Naive thymus-derived CD4-positive, alpha-beta T cell (primary cell): Measurements from ENCODE around the gene SCGB2A2. TPM values are rescaled to one million over a fixed set of nuclear protein-coding genes. Genes with fewer than 3 reads are reported as not detected.

ENCODE experiments used
- ATAC-seq: fragments of 150-1000 bp; cut with Tn5 transposase; 2 replicates; pipeline ENCODE4 v1.10.0; 2021; ENCODE audit warnings: mild to moderate bottlenecking, moderate library complexity
- CTCF ChIA-PET: fragments of 350-600 bp; sonication (Branson Sonifier 250); formaldehyde crosslinking; loops from one replicate; lab custom pipeline; 2021; ENCODE audit warnings: antibody characterized with exemption; lab: Charles Lee
- POLR2A ChIA-PET: fragments of 350-600 bp; sonication (Branson Sonifier 250); formaldehyde crosslinking; loops from one replicate; lab custom pipeline; 2021; ENCODE audit warnings: antibody characterized with exemption, inconsistent platforms; lab: Charles Lee
- DNase-seq, 9 donors: peaks; one replicate each; pipeline versions ENCODE4 v3.0.0 to v3.0.0-alpha.2; 2020 to 2022; ENCODE audit warnings: mixed read lengths in 1 of 9
- H3K27ac ChIP-seq: one replicate; pipeline ENCODE4 v1.7.0; 2013; ENCODE audit warnings: mild to moderate bottlenecking, low read depth, low read length, moderate library complexity
- H3K27me3 ChIP-seq, 2 donors: one replicate each; pipeline ENCODE4 v1.7.0; 2013; ENCODE audit warnings: low read length in 2 of 2, mild to moderate bottlenecking in 2 of 2, moderate library complexity in 2 of 2; ENCODE audit not compliant: control insufficient read depth in 2 of 2, insufficient read depth in 2 of 2
- H3K36me3 ChIP-seq, 3 experiments: 1 replicate in 2 of 3; 2 replicates in 1 of 3; pipeline ENCODE4 v1.7.0; 2013; ENCODE audit warnings: low read length in 3 of 3, mild to moderate bottlenecking in 3 of 3, moderate library complexity in 1 of 3; ENCODE audit not compliant: insufficient read depth in 3 of 3, control insufficient read depth in 2 of 3
- H3K4me1 ChIP-seq, 2 donors: one replicate each; pipeline ENCODE4 v1.7.0; 2013; ENCODE audit warnings: low read length in 2 of 2, mild to moderate bottlenecking in 2 of 2, moderate library complexity in 1 of 2; ENCODE audit not compliant: control insufficient read depth in 2 of 2, insufficient read depth in 2 of 2
- H3K4me3 ChIP-seq: 2 replicates; pipeline ENCODE4 v1.7.0; 2013; ENCODE audit warnings: mild to moderate bottlenecking, low read length
- H3K9me3 ChIP-seq, 3 experiments: 1 replicate in 2 of 3; 2 replicates in 1 of 3; pipeline ENCODE4 v1.7.0; 2013; ENCODE audit warnings: low read length in 3 of 3; ENCODE audit not compliant: control insufficient read depth in 2 of 3
- H3K27ac Mint-ChIP-seq, 9 donors: one replicate each; pipeline ENCODE4 v1.8.0; 2020 to 2022; ENCODE audit warnings: mixed read lengths in 9 of 9, mild to moderate bottlenecking in 8 of 9, moderate library complexity in 5 of 9, inconsistent platforms in 2 of 9
- H3K27me3 Mint-ChIP-seq, 5 donors: one replicate each; pipeline ENCODE4 v1.8.0; 2021 to 2022; ENCODE audit warnings: mixed read lengths in 5 of 5, mild to moderate bottlenecking in 1 of 5
- H3K36me3 Mint-ChIP-seq, 5 donors: one replicate each; pipeline ENCODE4 v1.8.0; 2020 to 2022; ENCODE audit warnings: mixed read lengths in 5 of 5, mild to moderate bottlenecking in 3 of 5, inconsistent platforms in 1 of 5
- H3K4me1 Mint-ChIP-seq, 7 donors: one replicate each; pipeline ENCODE4 v1.8.0; 2020 to 2022; ENCODE audit warnings: mixed read lengths in 7 of 7, mild to moderate bottlenecking in 3 of 7, inconsistent platforms in 1 of 7
- H3K4me3 Mint-ChIP-seq, 10 donors: one replicate each; pipeline ENCODE4 v1.8.0; 2020 to 2022; ENCODE audit warnings: mild to moderate bottlenecking in 10 of 10, mixed read lengths in 10 of 10, moderate library complexity in 6 of 10, inconsistent platforms in 2 of 10
- H3K9me3 Mint-ChIP-seq, 11 donors: one replicate each; pipeline ENCODE4 v1.8.0; 2020 to 2022; ENCODE audit warnings: mixed read lengths in 11 of 11, mild to moderate bottlenecking in 4 of 11, inconsistent platforms in 1 of 11, moderate library complexity in 1 of 11
- intact Hi-C, 2 donors: fragments of 100-400 bp; cut with micrococcal nuclease; formaldehyde crosslinking; loops; one replicate each; pipeline ENCODE4 v1.15.1; 2023
- polyA plus RNA-seq, 2 donors: library from polyadenylated mRNA; unstranded; fragments of 300-500 nt; fragmentation: Illumina TruSeq; gene quantifications; one replicate each; pipeline ENCODE4 v1.2.3, GENCODE V29; 2021
- total RNA-seq, 6 experiments: library from RNA in 5 of 6; stranded (reverse) in 5 of 6; gene quantifications; 1 replicate in 5 of 6; 2 replicates in 1 of 6; pipeline ENCODE4 v1.2.3 and lab custom pipeline; 2021 to 2026

SCGB2A2 gene
- total and polyA plus RNA-seq, 7 experiments from 2014 or later: not detected

DNA sequence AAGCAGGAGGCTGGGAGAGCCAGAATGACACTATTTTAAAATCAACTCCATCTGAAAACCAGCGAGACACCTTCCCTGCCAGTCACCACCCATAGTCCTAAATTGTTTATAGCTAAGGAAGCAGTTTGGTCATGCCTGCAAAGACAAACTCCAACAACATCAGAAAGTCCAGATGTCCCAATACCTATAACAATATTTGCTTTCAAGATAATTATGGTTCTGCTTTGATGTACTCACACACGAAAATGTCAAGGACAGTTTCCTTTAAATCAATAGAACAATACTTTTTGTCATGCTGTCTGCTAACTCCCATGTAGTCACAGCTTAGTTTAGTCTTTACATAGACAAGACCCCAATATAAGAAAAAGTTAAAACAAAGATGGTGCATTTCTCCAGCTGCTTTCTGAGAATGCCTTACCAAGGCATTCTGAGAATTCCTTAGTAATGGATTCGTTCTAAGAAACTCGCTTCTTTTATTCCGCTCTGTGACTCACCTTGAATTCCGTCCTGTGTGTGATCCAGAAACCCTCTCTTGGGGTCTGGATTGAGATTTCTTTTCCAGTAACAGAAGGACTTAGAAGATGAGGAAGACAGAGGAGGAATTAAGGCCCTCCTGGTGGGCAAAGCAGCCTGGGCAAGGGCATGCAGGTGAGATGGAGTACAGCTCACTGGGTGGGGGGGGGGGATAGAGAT is 9.6 kb upstream of the SCGB2A2 start:
- ChIA-PET CTCF (interaction anchor here (0.6 kb wide), 1 partner anchor 1559 kb away, joined by 3 read pairs; no protein-coding TSS in a partner anchor), POLR2A (no interaction called here)
- H3K27ac Mint-ChIP-seq: no peak overlapping the region
- no peak overlapping the region for H3K4me3 Mint-ChIP-seq
- ATAC-seq: no peak
- Histone ChIP-seq H3K27ac (no peak overlapping the region), H3K27me3 (no peaks in the 10 kb centered on the region), H3K4me1 (no peaks in the 10 kb centered on the region), H3K4me3 (no peak overlapping the region), H3K36me3 (no peaks in the 10 kb centered on the region), H3K9me3 (no peaks in the 10 kb centered on the region)
- H3K27me3 Mint-ChIP-seq: peaks cover 14 to 40% (median 20%) of the 10 kb centered on the region in 5 donors
- H3K9me3 Mint-ChIP-seq: peaks cover 0 to 11% (median 0%) of the 10 kb centered on the region in 11 donors
- H3K4me1 Mint-ChIP-seq: peaks cover 0 to 7% (median 0%) of the 10 kb centered on the region in 7 donors
- intact Hi-C loops: no loop called here
- H3K36me3 Mint-ChIP-seq: no peaks in the 10 kb centered on the region
- no peak for DNase-seq

DNA sequence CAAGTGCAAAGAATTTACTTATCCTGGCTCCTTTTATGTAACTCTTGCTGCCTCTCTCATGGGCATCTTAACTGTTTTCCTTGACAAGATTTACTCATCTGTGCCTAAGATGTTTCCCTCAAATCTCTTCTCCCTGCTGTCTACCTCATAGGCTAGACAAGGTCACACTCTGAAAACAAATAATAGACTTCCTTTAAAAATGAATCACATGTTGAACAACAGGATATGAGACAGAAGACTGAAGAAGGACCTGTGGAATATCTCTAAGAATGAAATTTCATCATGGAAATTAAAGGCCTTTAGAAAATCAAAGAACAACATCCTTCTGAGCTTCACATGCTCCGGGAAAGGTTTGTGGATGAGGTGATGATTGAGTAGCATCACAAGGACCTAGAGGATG is 6.0 kb upstream of the SCGB2A2 start:
- Mint-ChIP-seq H3K4me3 (no peak overlapping the region), H3K36me3 (no peaks in the 10 kb centered on the region), H3K9me3 (no peaks in the 10 kb centered on the region), H3K27me3 (peaks cover 4 to 33% (median 18%) of the 10 kb centered on the region in 5 donors), H3K4me1 (peaks cover 0 to 7% (median 0%) of the 10 kb centered on the region in 7 donors), H3K27ac (no peak overlapping the region)
- Histone ChIP-seq H3K4me3 (no peak overlapping the region), H3K27ac (no peak overlapping the region), H3K36me3 (no peaks in the 10 kb centered on the region), H3K9me3 (no peaks in the 10 kb centered on the region), H3K4me1 (no peaks in the 10 kb centered on the region), H3K27me3 (no peaks in the 10 kb centered on the region)
- ChIA-PET POLR2A (no interaction called here), CTCF (no interaction called here)
- intact Hi-C loops: no loop called here
- ATAC-seq (no peak), DNase-seq (no peak)

DNA sequence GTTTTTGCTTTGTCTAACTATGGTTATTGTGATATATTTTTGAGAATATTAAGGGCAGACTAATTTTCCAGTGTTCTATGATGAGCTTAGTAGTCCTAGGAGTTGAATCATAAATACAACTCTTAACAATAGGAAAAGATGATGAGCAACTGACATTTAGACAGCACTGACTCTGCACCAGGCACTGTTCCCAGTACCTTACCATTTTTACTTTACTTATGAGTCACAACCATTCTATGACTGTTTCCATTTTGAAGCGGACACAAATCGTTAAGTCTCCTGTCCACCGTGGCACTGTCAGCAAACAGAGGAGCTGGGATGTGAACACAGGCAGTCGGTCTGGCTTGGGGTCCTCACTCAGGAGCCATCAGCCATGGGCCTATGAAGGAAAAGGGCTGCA is 3.4 kb upstream of the SCGB2A2 start:
- H3K27me3 ChIP-seq: no peaks in the 10 kb centered on the region
- Mint-ChIP-seq H3K27me3 (peaks cover 6 to 32% (median 18%) of the 10 kb centered on the region in 5 donors), H3K27ac (no peak overlapping the region), H3K4me1 (peaks cover 0 to 7% (median 0%) of the 10 kb centered on the region in 7 donors), H3K4me3 (no peak overlapping the region), H3K36me3 (no peaks in the 10 kb centered on the region), H3K9me3 (no peaks in the 10 kb centered on the region)
- DNase-seq: no peak
- H3K27ac ChIP-seq: no peak overlapping the region
- ATAC-seq: no peak
- H3K9me3 ChIP-seq: no peaks in the 10 kb centered on the region
- ChIA-PET CTCF (no interaction called here), POLR2A (no interaction called here)
- H3K4me1 ChIP-seq: no peaks in the 10 kb centered on the region
- no peaks in the 10 kb centered on the region for H3K36me3 ChIP-seq
- no peak overlapping the region for H3K4me3 ChIP-seq
- intact Hi-C loops: no loop called here

DNA sequence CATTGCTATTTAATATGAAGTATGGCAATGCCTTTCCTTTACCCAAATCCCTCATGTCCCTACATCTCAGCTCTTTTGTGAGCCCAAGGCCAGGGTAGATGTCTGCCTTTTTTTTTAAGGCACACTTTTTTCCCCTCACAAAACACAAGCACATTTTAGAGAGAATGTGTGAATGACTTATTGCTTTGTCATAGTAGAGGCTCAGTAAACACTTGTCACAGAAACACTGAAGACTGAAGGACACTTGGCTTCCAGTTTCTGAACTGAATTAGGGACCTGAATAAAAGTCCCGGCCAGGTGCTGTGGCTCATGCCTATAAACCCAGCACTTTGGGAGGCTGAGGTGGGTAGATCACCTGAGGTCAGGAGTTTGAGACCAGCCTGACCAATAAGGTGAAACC is 2.9 kb upstream of the SCGB2A2 start:
- ChIA-PET POLR2A (no interaction called here), CTCF (no interaction called here)
- H3K27ac Mint-ChIP-seq: no peak overlapping the region
- no peaks in the 10 kb centered on the region for H3K4me1 ChIP-seq
- H3K27ac ChIP-seq: no peak overlapping the region
- H3K27me3 ChIP-seq: no peaks in the 10 kb centered on the region
- peaks cover 6 to 29% (median 16%) of the 10 kb centered on the region in 5 donors for H3K27me3 Mint-ChIP-seq
- ATAC-seq (no peak), DNase-seq (no peak)
- no peak overlapping the region for H3K4me3 Mint-ChIP-seq
- intact Hi-C loops: no loop called here
- peaks cover 0 to 7% (median 0%) of the 10 kb centered on the region in 7 donors for H3K4me1 Mint-ChIP-seq
- no peaks in the 10 kb centered on the region for H3K9me3 ChIP-seq
- no peaks in the 10 kb centered on the region for H3K36me3 ChIP-seq
- no peak overlapping the region for H3K4me3 ChIP-seq
- no peaks in the 10 kb centered on the region for H3K36me3 Mint-ChIP-seq
- H3K9me3 Mint-ChIP-seq: no peaks in the 10 kb centered on the region

DNA sequence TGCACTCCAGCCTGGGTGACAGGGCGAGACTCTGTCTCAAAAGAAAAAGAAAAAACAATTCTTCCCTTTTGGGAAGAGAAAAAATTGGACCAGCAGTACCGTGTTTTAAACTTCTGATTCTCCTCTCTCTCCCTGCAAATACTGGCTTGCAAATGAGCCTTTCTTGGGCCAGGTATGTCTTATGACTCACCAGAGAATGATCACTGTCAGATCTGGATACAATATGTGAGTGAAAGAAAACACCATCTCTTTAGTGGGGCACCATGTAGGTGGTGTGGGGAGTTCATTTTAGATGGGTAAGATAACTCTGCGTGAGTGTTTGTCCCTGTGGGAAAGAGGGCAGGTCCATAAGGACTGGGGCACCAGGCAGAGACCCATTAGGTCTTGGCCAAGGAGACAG is 2.4 kb upstream of the SCGB2A2 start:
- Mint-ChIP-seq H3K4me3 (no peak overlapping the region), H3K27me3 (peaks cover 6 to 28% (median 16%) of the 10 kb centered on the region in 5 donors), H3K4me1 (peaks cover 0 to 7% (median 0%) of the 10 kb centered on the region in 7 donors), H3K9me3 (no peaks in the 10 kb centered on the region), H3K27ac (no peak overlapping the region), H3K36me3 (no peaks in the 10 kb centered on the region)
- H3K27ac ChIP-seq: no peak overlapping the region
- H3K4me3 ChIP-seq: no peak overlapping the region
- POLR2A ChIA-PET: no interaction called here
- no peak for ATAC-seq
- DNase-seq: no peak
- CTCF ChIA-PET: no interaction called here
- no peaks in the 10 kb centered on the region for H3K36me3 ChIP-seq
- H3K4me1 ChIP-seq: no peaks in the 10 kb centered on the region
- H3K9me3 ChIP-seq: no peaks in the 10 kb centered on the region
- intact Hi-C loops: no loop called here
- H3K27me3 ChIP-seq: no peaks in the 10 kb centered on the region

DNA sequence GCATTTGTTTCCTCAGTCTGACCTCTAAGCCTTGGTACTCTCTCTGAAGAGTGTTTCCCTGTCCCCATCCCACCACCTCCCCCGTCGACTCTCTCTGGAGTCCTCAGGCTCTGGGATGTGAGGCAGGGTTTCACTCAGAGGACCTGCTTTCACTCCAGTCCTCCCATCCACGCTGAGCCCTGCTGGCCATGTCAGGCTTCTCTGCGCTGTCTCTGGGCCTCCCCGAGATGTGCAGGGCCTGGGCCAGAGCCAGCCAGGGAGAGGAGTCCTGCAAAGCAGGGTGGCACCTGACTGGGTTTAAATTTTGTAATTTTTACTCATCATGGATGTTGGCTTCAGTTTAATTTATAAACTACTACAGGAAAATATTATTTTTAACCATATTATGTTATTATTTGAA is 3.3 kb downstream of the SCGB2A2 start:
- Mint-ChIP-seq H3K4me3 (no peak overlapping the region), H3K9me3 (peaks cover 0 to 1% (median 0%) of the 10 kb centered on the region in 11 donors), H3K4me1 (no peaks in the 10 kb centered on the region), H3K27me3 (peaks cover 4 to 7% (median 6%) of the 10 kb centered on the region in 5 donors), H3K36me3 (no peaks in the 10 kb centered on the region), H3K27ac (no peak overlapping the region)
- H3K4me3 ChIP-seq: no peak overlapping the region
- DNase-seq: no peak
- no peaks in the 10 kb centered on the region for H3K9me3 ChIP-seq
- no peak for ATAC-seq
- intact Hi-C loops: no loop called here
- no peaks in the 10 kb centered on the region for H3K27me3 ChIP-seq
- no peaks in the 10 kb centered on the region for H3K36me3 ChIP-seq
- H3K4me1 ChIP-seq: no peaks in the 10 kb centered on the region
- no peak overlapping the region for H3K27ac ChIP-seq
- CTCF ChIA-PET: no interaction called here
- POLR2A ChIA-PET: no interaction called here

DNA sequence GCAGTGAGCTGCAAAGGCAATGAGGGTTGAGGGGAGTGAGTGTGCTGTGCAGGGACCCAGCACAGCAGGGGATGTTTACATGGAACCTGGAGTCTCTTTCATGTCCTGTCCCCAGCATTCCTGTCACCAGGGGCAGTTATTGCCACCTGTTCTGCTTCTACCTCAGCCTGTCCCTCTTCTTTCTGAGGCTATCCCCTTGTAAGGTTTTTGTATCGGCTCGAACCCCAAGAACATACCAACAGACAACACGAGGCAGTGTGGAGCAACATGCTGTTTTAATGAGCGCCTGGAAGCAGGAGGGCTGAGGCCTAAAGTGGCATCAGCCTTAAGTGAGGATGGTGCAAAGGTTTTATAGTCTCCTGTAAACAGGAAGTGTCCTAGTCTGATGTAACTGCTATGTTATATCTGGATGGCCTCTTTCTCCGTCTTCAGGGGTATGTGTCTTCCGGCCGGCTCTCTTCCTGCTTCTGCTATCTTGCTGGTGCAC is 3.9 kb downstream of the SCGB2A2 start:
- H3K27ac Mint-ChIP-seq: no peak overlapping the region

More for the DNA sequence above, 3.9 kb downstream of the SCGB2A2 start:
- DNase-seq (no peak), ATAC-seq (no peak)
- H3K27me3 Mint-ChIP-seq: peaks cover 0 to 6% (median under 1%) of the 10 kb centered on the region in 5 donors
- ChIA-PET CTCF (no interaction called here), POLR2A (no interaction called here)
- H3K27me3 ChIP-seq: no peaks in the 10 kb centered on the region
- H3K27ac ChIP-seq: no peak overlapping the region
- intact Hi-C loops: no loop called here
- no peaks in the 10 kb centered on the region for H3K36me3 Mint-ChIP-seq
- H3K4me1 ChIP-seq: no peaks in the 10 kb centered on the region
- H3K9me3 ChIP-seq: no peaks in the 10 kb centered on the region
- peaks cover 0 to 1% (median 0%) of the 10 kb centered on the region in 11 donors for H3K9me3 Mint-ChIP-seq
- no peaks in the 10 kb centered on the region for H3K4me1 Mint-ChIP-seq
- no peak overlapping the region for H3K4me3 ChIP-seq
- H3K4me3 Mint-ChIP-seq: no peak overlapping the region
- no peaks in the 10 kb centered on the region for H3K36me3 ChIP-seq
